H1 (cell line): Measurements from ENCODE around the gene INPP5A. TPM values are rescaled to one million over a fixed set of nuclear protein-coding genes. Genes with fewer than 3 reads are reported as not detected.

Source experiments
- CTCF ChIA-PET: fragments of 300-600 bp; sonication (Branson Sonifier 250); formaldehyde crosslinking; loops from one replicate; lab custom pipeline; 2021; ENCODE audit not compliant: partially characterized antibody; lab: Charles Lee
- POLR2A ChIA-PET: fragments of 300-600 bp; sonication (Branson Sonifier 250); formaldehyde crosslinking; loops from one replicate; lab custom pipeline; 2021; ENCODE audit warnings: inconsistent platforms; ENCODE audit not compliant: partially characterized antibody; lab: Charles Lee
- DNase-seq, 2 experiments: peaks; one replicate each; pipeline versions ENCODE4 v3.0.0 to v3.0.0-alpha.2; 2010 to 2022; ENCODE audit warnings: low spot score in 2 of 2, low read depth in 1 of 2, mixed read lengths in 1 of 2
- FAIRE-seq: peaks from 2 replicates; lab custom pipeline; 2011; peaks lifted over from hg19 to GRCh38; lab: Jason Lieb, UNC
- H2AFZ ChIP-seq: 2 replicates; pipeline ENCODE4 v1.8.1; 2012; ENCODE audit warnings: low read length, inconsistent platforms
- H2AK5ac ChIP-seq: 2 replicates; pipeline ENCODE4 v1.6.1; 2013; ENCODE audit warnings: low read depth, low read length
- H2BK120ac ChIP-seq: replicated peaks from 2 replicates; pipeline ENCODE3; 2013; ENCODE audit warnings: low read depth, low read length, inconsistent platforms
- H2BK12ac ChIP-seq: 2 replicates; pipeline ENCODE4 v1.6.1; 2013; ENCODE audit warnings: low read depth, low read length
- H2BK15ac ChIP-seq: 2 replicates; pipeline ENCODE4 v1.6.1; 2013; ENCODE audit warnings: low read length
- H2BK20ac ChIP-seq: 2 replicates; pipeline ENCODE4 v1.6.1; 2013; ENCODE audit warnings: low read length
- H2BK5ac ChIP-seq: 2 replicates; pipeline ENCODE4 v1.6.1; 2013; ENCODE audit warnings: low read depth, low read length
- H3K14ac ChIP-seq: 2 replicates; pipeline ENCODE4 v1.6.1; 2013; ENCODE audit warnings: inconsistent platforms; ENCODE audit not compliant: insufficient read length
- H3K18ac ChIP-seq: 2 replicates; pipeline ENCODE4 v1.6.1; 2013; ENCODE audit warnings: low read length; ENCODE audit errors: extremely low read depth
- H3K23ac ChIP-seq: 2 replicates; pipeline ENCODE4 v1.6.1; 2013; ENCODE audit warnings: inconsistent platforms; ENCODE audit not compliant: insufficient read length
- H3K23me2 ChIP-seq: 2 replicates; pipeline ENCODE4 v1.6.1; 2013; ENCODE audit warnings: low read depth, low read length
- H3K27ac ChIP-seq: 2 replicates; pipeline ENCODE4 v1.6.1; 2011; ENCODE audit warnings: low read depth, low read length, inconsistent platforms
- H3K27me3 ChIP-seq, 4 experiments: replicated peaks in 1 of 4; 1 replicate in 1 of 4; 2 replicates in 3 of 4; pipeline versions ENCODE4 v1.6.1 to v1.8.1; 2011 to 2013; ENCODE audit warnings: low read length in 3 of 4, mild to moderate bottlenecking in 3 of 4, inconsistent platforms in 2 of 4, mixed read lengths in 2 of 4, moderate library complexity in 1 of 4; ENCODE audit not compliant: control insufficient read depth in 3 of 4, insufficient read depth in 3 of 4; ENCODE audit errors: extremely low read depth in 1 of 4
- H3K36me3 ChIP-seq, 4 experiments: 2 replicates each; pipeline versions ENCODE4 v1.6.1 to v1.8.1; 2011 to 2013; ENCODE audit warnings: mild to moderate bottlenecking in 4 of 4, low read length in 3 of 4, moderate library complexity in 2 of 4, control low read depth in 1 of 4, inconsistent platforms in 1 of 4; ENCODE audit not compliant: insufficient read depth in 4 of 4, control insufficient read depth in 2 of 4
- H3K4ac ChIP-seq: replicated peaks from 2 replicates; pipeline ENCODE3; 2013; ENCODE audit warnings: low read length, low read depth, mixed read lengths, inconsistent platforms; ENCODE audit not compliant: insufficient read length
- H3K4me1 ChIP-seq, 4 experiments: replicated peaks in 1 of 4; 1 replicate in 1 of 4; 2 replicates in 3 of 4; pipeline versions ENCODE4 v1.6.1 to v1.8.1; 2011 to 2013; ENCODE audit warnings: low read length in 3 of 4, inconsistent platforms in 2 of 4, mixed read lengths in 1 of 4; ENCODE audit not compliant: insufficient read depth in 4 of 4, control insufficient read depth in 3 of 4
- H3K4me2 ChIP-seq, 2 experiments: 2 replicates each; pipeline versions ENCODE4 v1.6.1 to v1.8.1; 2011 to 2013; ENCODE audit warnings: low read depth in 2 of 2, low read length in 2 of 2, control low read depth in 1 of 2, inconsistent platforms in 1 of 2, mild to moderate bottlenecking in 1 of 2; ENCODE audit not compliant: insufficient read depth in 1 of 2
- H3K4me3 ChIP-seq, 4 experiments: fragments of 200-600, 300-600 bp in 1 of 4; sonication (generic), shearing (Covaris generic), sonication (Bioruptor Twin) in 1 of 4; 2 replicates each; pipeline versions ENCODE4 v1.5.1 to v1.8.1; 2011 to 2016; ENCODE audit warnings: low read length in 4 of 4, low read depth in 3 of 4, control low read depth in 2 of 4, inconsistent platforms in 2 of 4, mild to moderate bottlenecking in 2 of 4, mixed read lengths in 1 of 4, moderate library complexity in 1 of 4; ENCODE audit not compliant: insufficient read depth in 2 of 4; ENCODE audit errors: extremely low read depth in 1 of 4
- H3K56ac ChIP-seq: replicated peaks from 2 replicates; pipeline ENCODE3; 2013; ENCODE audit warnings: low read depth, mild to moderate bottlenecking, mixed read lengths, low read length, inconsistent platforms; ENCODE audit not compliant: insufficient read length
- H3K79me1 ChIP-seq: 2 replicates; pipeline ENCODE4 v1.6.1; 2013; ENCODE audit warnings: low read depth, low read length, control low read depth
- H3K79me2 ChIP-seq, 2 experiments: 2 replicates each; pipeline versions ENCODE4 v1.6.1 to v1.8.1; 2012 to 2013; ENCODE audit warnings: low read length in 2 of 2, mild to moderate bottlenecking in 2 of 2, inconsistent platforms in 1 of 2; ENCODE audit not compliant: insufficient read depth in 2 of 2, control insufficient read depth in 1 of 2
- H3K9ac ChIP-seq, 4 experiments: replicated peaks in 1 of 4; 1 replicate in 1 of 4; 2 replicates in 3 of 4; pipeline versions ENCODE4 v1.6.1 to v1.8.1; 2011 to 2013; ENCODE audit warnings: low read depth in 3 of 4, low read length in 3 of 4, control low read depth in 2 of 4, mild to moderate bottlenecking in 2 of 4, moderate library complexity in 2 of 4, inconsistent platforms in 1 of 4; ENCODE audit errors: extremely low read depth in 1 of 4
- H3K9me3 ChIP-seq, 2 experiments: 2 replicates each; pipeline versions ENCODE4 v1.6.1 to v1.8.1; 2012 to 2013; ENCODE audit warnings: mild to moderate bottlenecking in 2 of 2, moderate library complexity in 2 of 2, control low read depth in 1 of 2, inconsistent platforms in 1 of 2, low read depth in 1 of 2, low read length in 1 of 2, mixed read lengths in 1 of 2; ENCODE audit not compliant: insufficient read depth in 2 of 2
- H4K20me1 ChIP-seq, 2 experiments: replicated peaks in 1 of 2; 2 replicates each; pipeline versions ENCODE3 to v1.8.1; 2011 to 2013; ENCODE audit warnings: inconsistent platforms in 2 of 2, low read length in 2 of 2, mild to moderate bottlenecking in 1 of 2; ENCODE audit not compliant: insufficient read depth in 2 of 2, control insufficient read depth in 1 of 2
- H4K5ac ChIP-seq: 2 replicates; pipeline ENCODE4 v1.6.1; 2013; ENCODE audit warnings: low read length, low read depth, mixed read lengths, inconsistent platforms; ENCODE audit not compliant: insufficient read length
- H4K8ac ChIP-seq: 2 replicates; pipeline ENCODE4 v1.8.0; 2013; ENCODE audit warnings: mild to moderate bottlenecking, moderate library complexity, low read length, inconsistent platforms; ENCODE audit not compliant: insufficient read depth; ENCODE audit errors: extremely low read depth
- H4K91ac ChIP-seq: replicated peaks from 2 replicates; pipeline ENCODE3; 2013; ENCODE audit warnings: low read length, mixed read lengths, inconsistent platforms; ENCODE audit not compliant: insufficient read length
- CBX5 ChIP-seq: fragments of 300-800, 300-1000 bp; sonication (generic); IDR thresholded peaks from 2 replicates; pipeline ENCODE4 v1.7.1; 2016; ENCODE audit warnings: antibody characterized with exemption, low read length, low read depth
- CHD2 ChIP-seq: IDR thresholded peaks from 2 replicates; pipeline ENCODE4 v1.6.1; 2012; ENCODE audit warnings: low read length, improper control_type of control experiment
- CTBP2 ChIP-seq: IDR thresholded peaks from 2 replicates; pipeline ENCODE4 v1.7.0; 2011; ENCODE audit warnings: borderline replicate concordance, mild to moderate bottlenecking, moderate library complexity, mixed read lengths, low read length; ENCODE audit not compliant: insufficient read depth, insufficient read length
- JUN ChIP-seq: IDR thresholded peaks from 2 replicates; pipeline ENCODE4 v1.6.1; 2011; ENCODE audit warnings: low read depth, mild to moderate bottlenecking, improper control_type of control experiment, low read length
- KDM1A ChIP-seq: fragments of 200-600, 300-600 bp; sonication (generic); IDR thresholded peaks from 2 replicates; pipeline ENCODE4 v1.7.1; 2016; ENCODE audit warnings: mild to moderate bottlenecking, low read length, borderline replicate concordance
- RFX5 ChIP-seq: IDR thresholded peaks from 2 replicates; pipeline ENCODE4 v1.6.1; 2011; ENCODE audit warnings: low read depth, low read length, improper control_type of control experiment, borderline replicate concordance
- TAF1 ChIP-seq: IDR thresholded peaks from 2 replicates; pipeline ENCODE4 v1.6.1; 2011; ENCODE audit warnings: mild to moderate bottlenecking, low read depth, low read length
- WGBS, 2 experiments: shearing (Covaris generic) in 1 of 2; methylation state at CpG; one replicate each; pipeline versions ENCODE4 v1.1.6 to v1.1.7; 2013 to 2015; ENCODE audit warnings: low lambda C conversion rate in 2 of 2, mixed read lengths in 2 of 2, inconsistent platforms in 1 of 2, low coverage in 1 of 2, missing lambda C conversion rate in 1 of 2; ENCODE audit not compliant: insufficient replicate concordance in 2 of 2, insufficient coverage in 1 of 2, insufficient read length in 1 of 2; ENCODE audit errors: extremely low coverage in 1 of 2, missing lambda C conversion rate in 1 of 2; 5-methylcytosine and 5-hydroxymethylcytosine counted together
- polyA plus RNA-seq, 7 experiments: library from polyadenylated mRNA; depleted of rRNA in 3 of 7; stranded (reverse) in 5 of 7; unstranded in 2 of 7; fragments of >200 nt in 5 of 7; fragments of 200-250 nt in 2 of 7; gene quantifications; 1 replicate in 5 of 7; 2 replicates in 1 of 7; 4 replicates in 1 of 7; pipeline versions ENCODE4 v1.2.1 to v1.2.3, GENCODE V29; 2011 to 2013; ENCODE audit warnings: missing spikeins in 2 of 7, mixed read lengths in 2 of 7
- total RNA-seq: library from RNA; stranded (reverse); fragmentation: NEBNext Ultra II Directional; extraction: Animal tissue kit (Norgen Biotek cat#: 25700); gene quantifications from 2 replicates; pipeline ENCODE4 v1.2.1, GENCODE V29; 2021

INPP5A gene
- total and polyA plus RNA-seq, 2 of the 8 experiments (the other 6 are each of a cell fraction or from before 2014, with no cell fraction given), result 19.7 to 27.5 TPM

GRCh38 chr10:132744839-132745238 lies 207.3 kb downstream of the INPP5A start:
- H3K4ac ChIP-seq, result peak overlapping the region; percentile 35
- TF ChIP-seq CHD2 (no peak), JUN (no peak), CTBP2 (no peak), CBX5 (no peak), TAF1 (no peak), RFX5 (no peak), KDM1A (no peak)
- TF ChIP-seq, all 59 proteins: peak for 0
- Histone ChIP-seq H3K79me2 (no peaks in the 10 kb centered on the region), H4K20me1 (peaks cover 0 to 1% of the 10 kb centered on the region in 2 experiments), H2BK20ac (no peak overlapping the region), H2AFZ (no peak overlapping the region), H3K18ac (no peak overlapping the region; the same call in 1 of the 2 replicates), H3K23ac (no peak overlapping the region), H4K8ac (no peak overlapping the region), H3K56ac (no peak overlapping the region), H2BK12ac (0 out of 2 replicates have a peak overlapping the region, but pooled peaks have one; percentile 9), H4K91ac (peak overlapping the region; percentile 79), H2BK15ac (0 out of 2 replicates have a peak overlapping the region, but pooled peaks have one; percentile 3), H3K4me2 (no peak overlapping the region), H2BK120ac (no peak overlapping the region), H3K36me3 (no peaks in the 10 kb centered on the region), H2AK5ac (peak overlapping the region; percentile 86; the same call in 1 of the 2 replicates), H3K27ac (no peak overlapping the region), H3K14ac (no peak overlapping the region), H3K79me1 (no peaks in the 10 kb centered on the region; the same call in 1 of the 2 replicates), H3K4me1 (peaks cover 0 to 38% (median 11%) of the 10 kb centered on the region in 4 experiments; a peak in 6 of 7 replicates), H3K23me2 (no peaks in the 10 kb centered on the region), H2BK5ac (peak overlapping the region; percentile 52; the same call in 1 of the 2 replicates), H3K9ac (no peak overlapping the region), H3K9me3 (no peaks in the 10 kb centered on the region), H3K27me3 (no peaks in the 10 kb centered on the region), H3K4me3 (no peak overlapping the region), H4K5ac (no peak overlapping the region)
- 94% methylated on average over 18 of the region's 19 CpGs; no CpG with 5 or more reads in 1 of the 2 experiments for WGBS, 2 experiments
- FAIRE-seq (no peak), DNase-seq (no peak)
- ChIA-PET CTCF (interaction anchor here (1.3 kb wide), 1 partner anchor 11 kb away, joined by 3 read pairs; no protein-coding TSS in a partner anchor), POLR2A (no interaction called here)
